Measurements from ENCODE around the gene PRRX1. TPM values are rescaled to one million over a fixed set of nuclear protein-coding genes. Genes with fewer than 3 reads are reported as not detected.
A peak's percentile ranks its signal among the peaks of the same experiment; 100 is the strongest.

Gene PRRX1
- total and polyA plus RNA-seq, 2 of the 13 experiments (the other 11 are each of a cell fraction or from before 2014, with no cell fraction given) = not detected

- no peak for DNase-seq (ENCODE audit: low spot score)
- H3K27me3 ChIP-seq (ENCODE audit: control insufficient read depth in 1 of 2, insufficient read depth in 2 of 2, low read length in 2 of 2) = peaks cover 3 to 80% of the 10 kb centered on the region in 2 experiments; a peak in 4 of 5 replicates
- H3K36me3 ChIP-seq (replicated peaks in 1 of 2; ENCODE audit: control insufficient read depth in 1 of 2, insufficient read depth in 2 of 2, low read length in 2 of 2) = no peaks in the 10 kb centered on the region
- no peak overlapping the region for H3K9ac ChIP-seq (ENCODE audit: insufficient read depth, low read depth, low read length)
- no peaks in the 10 kb centered on the region for H3K4me1 ChIP-seq (ENCODE audit: insufficient read depth, low read length)
- H3K27ac ChIP-seq (ENCODE audit: extremely low read length, insufficient read depth, low read length) = no peak overlapping the region
- ATAC-seq = peak; percentile 77
- POLR2A ChIA-PET = no interaction called here
- peak overlapping the region; percentile 32 for H3K4me2 ChIP-seq (ENCODE audit: low read depth, low read length)
- in situ Hi-C loops (cut with HindIII; ENCODE audit: extremely low pct_ligation_motif_present, low pct_unique_long_range_greater_than_20kb) = no loop called here
- H3K79me2 ChIP-seq (ENCODE audit: insufficient read depth, low read length) = no peaks in the 10 kb centered on the region
- CTCF ChIA-PET (ENCODE audit: low intra/inter-chr PET ratio, low total read pairs) = no interaction called here
- H3K9me3 ChIP-seq (ENCODE audit: low read length) = no peaks in the 10 kb centered on the region
- H3K4me3 ChIP-seq (replicated peaks in 1 of 3; ENCODE audit: insufficient read depth in 1 of 3, low read depth in 2 of 3, low read length in 3 of 3) = peak overlapping the region in 1 of 3 experiments; percentile 37; a peak in 1 of 6 replicates
- no peak for FAIRE-seq
- no TSS peak for BruUV-seq (replicated peaks)
- H2AFZ ChIP-seq (ENCODE audit: low read length) = no peak overlapping the region
- no peak for TF ChIP-seq ZNF569 (CRISPR knock-in tag; IDR thresholded peaks at IDR 0.05; ENCODE audit: borderline replicate concordance)
- no peak for TF ChIP-seq ZNF639 (CRISPR knock-in tag; conservative IDR thresholded peaks at IDR 0.05)
- no peak for TF ChIP-seq SMARCC2 (IDR thresholded peaks at IDR 0.05)
- no peak for TF ChIP-seq KDM4B (CRISPR knock-in tag; IDR thresholded peaks at IDR 0.05)
- no peak for TF ChIP-seq ZNF567 (CRISPR knock-in tag; IDR thresholded peaks at IDR 0.05; ENCODE audit: borderline replicate concordance)
- TF ChIP-seq CHD2 (IDR thresholded peaks at IDR 0.05; ENCODE audit: low read depth, low read length) = no peak
- TF ChIP-seq EZH2 (conservative IDR thresholded peaks at IDR 0.05; ENCODE audit: low read depth, low read length) = 0 out of 2 replicates have a peak, but pooled peaks have one; percentile 44
- H4K20me1 ChIP-seq (ENCODE audit: insufficient read depth, low read length) = no peaks in the 10 kb centered on the region
- 39% methylated on average over 15 of the region's 37 CpGs for WGBS (ENCODE audit: low lambda C conversion rate)
- intact Hi-C loops (cut with micrococcal nuclease; ENCODE audit: unreplicated experiment) = no loop called here
These were observed 1.1 kb downstream of the PRRX1 start for GRCh38 chr1:170664828-170665612.

Measured in HepG2 (cell line).